Measurements from ENCODE around the gene WDR18.

Gene WDR18

DNA sequence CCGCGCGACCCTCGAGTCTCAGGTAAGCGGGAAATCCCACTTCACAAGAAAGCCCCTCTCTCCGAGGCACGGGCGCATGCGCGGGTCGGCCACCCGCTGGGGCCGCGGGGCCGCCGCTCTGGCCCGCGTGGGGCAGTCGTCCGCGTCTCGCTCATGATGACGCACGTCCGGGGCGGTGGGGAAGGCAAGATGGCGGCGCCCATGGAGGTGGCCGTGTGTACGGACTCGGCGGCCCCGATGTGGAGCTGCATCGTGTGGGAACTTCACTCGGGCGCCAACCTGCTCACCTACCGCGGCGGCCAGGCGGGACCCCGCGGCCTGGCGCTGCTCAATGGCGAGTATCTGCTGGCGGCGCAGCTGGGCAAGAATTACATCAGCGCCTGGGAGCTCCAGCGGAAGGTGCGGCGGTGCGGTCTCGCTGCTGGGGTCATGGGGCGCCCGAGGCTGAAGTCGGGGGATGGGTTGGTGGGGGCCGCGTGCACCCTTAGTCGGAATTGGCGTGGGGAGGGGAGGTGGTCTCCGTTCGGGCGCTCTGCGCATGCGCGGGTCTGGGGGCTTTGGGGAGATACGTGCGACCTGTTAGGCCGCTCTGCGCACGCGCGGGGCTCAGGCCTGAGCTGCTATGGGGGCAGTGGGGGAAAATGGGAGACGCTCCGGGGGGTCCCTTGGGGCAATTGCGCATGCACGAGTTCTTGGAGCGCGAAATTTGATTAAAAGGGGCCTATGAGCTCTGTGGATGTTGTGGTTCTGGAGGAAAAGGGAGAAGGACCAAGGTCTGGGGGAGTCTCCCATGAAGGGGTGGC, at the start of gene WDR18:
TSS of gene WDR18 (plus strand) at position 181 of the 803 bp plus-strand sequence. CDS start at position 190, 9 bp downstream.
- DNase-seq (ENCODE audit: low read depth in 3 of 3, low spot score in 1 of 3), result peak; percentile 51 to 86 (median 73)

DNA sequence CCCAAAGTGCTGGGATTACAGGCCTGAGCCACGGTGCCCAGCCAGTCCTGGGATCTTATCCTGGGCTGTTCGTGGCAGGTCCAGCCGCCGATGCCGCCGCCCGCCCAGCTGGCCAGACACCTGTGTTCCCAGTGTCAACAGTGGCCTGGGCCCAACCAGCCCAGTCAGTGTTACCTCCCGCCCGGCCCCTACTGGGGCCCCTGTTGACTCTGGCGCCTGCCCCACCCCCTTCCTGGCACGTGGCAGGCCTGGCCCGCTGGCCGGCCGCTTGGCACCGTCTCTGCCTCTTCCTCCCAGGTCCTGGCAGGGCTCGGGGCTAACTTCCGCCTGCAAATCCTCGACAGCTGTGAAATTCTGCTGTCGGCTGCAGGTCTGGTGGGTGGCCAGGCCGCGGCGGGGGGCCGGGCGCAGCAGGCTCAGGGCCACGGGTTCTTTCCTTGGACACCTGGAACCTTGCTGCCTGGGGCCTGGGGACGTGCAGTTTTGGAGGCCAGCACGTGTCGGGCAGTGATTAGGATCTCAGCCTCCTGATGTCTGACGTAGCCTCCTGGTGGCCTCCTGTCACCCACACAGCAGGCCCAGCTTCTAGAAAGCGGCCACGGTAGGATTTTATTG, 49.2 kb upstream of the WDR18 start:
- DNase-seq (ENCODE audit: low read depth in 3 of 3, low spot score in 1 of 3), result no peak

GRCh38 chr19:936175-936546, 48.0 kb upstream of the WDR18 start:
- no peak for DNase-seq (ENCODE audit: low read depth in 3 of 3, low spot score in 1 of 3)

GRCh38 chr19:937259-937694, 46.9 kb upstream of the WDR18 start:
- no peak for DNase-seq (ENCODE audit: low read depth in 3 of 3, low spot score in 1 of 3)

DNA sequence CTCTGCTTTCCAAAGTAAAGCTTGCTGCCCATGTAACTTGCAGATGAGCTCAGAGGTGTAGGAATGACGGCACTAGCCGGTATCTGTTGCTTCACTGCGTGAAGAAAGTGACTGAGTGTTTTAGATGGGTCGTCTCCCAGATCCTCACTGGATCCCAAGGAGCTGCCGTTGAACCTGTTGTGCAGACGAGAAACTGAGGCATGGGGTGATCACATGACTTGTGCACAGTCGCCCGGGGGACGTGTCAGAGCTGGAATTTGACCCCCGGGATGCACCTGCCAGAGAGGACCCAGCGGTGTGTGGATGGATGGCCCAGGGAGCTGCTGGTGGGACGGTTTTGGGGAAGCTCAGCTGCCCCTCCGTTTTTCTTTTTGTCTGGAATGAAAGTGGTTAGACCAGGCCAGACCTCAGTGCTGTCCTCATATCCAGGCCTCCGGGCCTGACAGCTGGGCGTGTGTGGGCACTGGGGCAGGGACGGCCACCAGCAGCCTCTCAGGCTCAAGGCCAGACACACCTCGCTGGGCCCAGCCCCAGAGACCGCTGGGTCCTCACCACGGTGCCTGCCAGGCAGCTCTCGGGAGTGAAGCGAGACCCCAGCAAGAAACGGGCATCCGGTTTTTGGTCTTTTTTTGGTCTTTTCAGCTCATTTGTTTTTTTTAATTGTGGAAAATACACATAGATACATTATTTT, 45.8 kb upstream of the WDR18 start:
- DNase-seq (ENCODE audit: low read depth in 3 of 3, low spot score in 1 of 3), result no peak

DNA sequence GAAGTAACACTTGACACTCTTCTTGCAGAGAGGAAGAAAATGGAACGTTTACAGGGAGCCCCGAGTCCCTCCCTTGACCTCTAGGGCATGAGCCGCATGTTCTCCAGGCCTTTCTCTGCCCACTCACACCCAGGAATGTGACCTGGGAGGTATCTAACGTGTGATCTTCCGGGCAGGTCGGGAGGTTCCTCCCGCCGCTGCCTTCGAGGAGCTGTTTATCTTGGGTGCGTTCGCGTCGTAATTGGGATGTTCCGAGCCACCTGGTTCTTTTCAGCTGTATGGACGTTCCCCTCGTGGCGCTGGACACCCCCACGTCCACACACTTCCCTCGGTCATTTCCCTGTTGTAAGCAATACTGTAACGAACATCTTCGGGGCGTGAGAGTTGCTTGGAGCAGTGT, 44.7 kb upstream of the WDR18 start:
- DNase-seq (ENCODE audit: low read depth in 3 of 3, low spot score in 1 of 3), result no peak

DNA sequence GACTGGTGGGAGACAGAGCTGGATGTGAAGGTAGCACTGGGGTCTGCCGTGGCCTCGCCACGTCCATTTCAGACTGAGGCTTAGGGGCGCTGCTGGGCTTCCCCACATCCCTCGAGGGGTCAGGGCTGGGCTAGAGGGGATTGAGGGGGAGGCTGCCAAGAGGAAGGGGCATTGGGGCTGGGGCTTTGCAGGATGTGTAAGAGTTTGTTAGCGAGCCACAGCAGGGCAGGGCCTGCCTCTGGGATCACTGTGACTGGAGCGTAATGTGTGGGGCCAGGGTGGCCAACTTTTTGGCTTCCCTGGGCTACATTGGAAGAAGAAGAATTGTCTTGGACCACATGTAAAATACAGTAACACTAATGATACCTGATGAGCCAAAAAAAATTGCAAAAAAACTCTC, 44.2 kb upstream of the WDR18 start:
- DNase-seq (ENCODE audit: low read depth in 3 of 3, low spot score in 1 of 3), result no peak

- peak; percentile 47 to 57 (median 50) for DNase-seq (ENCODE audit: low read depth in 3 of 3, low spot score in 1 of 3)
These were observed 43.4 kb upstream of the WDR18 start for GRCh38 chr19:940591-941291.

- no peak for DNase-seq (ENCODE audit: low read depth in 3 of 3, low spot score in 1 of 3)
These were observed 42.6 kb upstream of the WDR18 start for GRCh38 chr19:941292-942132.

DNA sequence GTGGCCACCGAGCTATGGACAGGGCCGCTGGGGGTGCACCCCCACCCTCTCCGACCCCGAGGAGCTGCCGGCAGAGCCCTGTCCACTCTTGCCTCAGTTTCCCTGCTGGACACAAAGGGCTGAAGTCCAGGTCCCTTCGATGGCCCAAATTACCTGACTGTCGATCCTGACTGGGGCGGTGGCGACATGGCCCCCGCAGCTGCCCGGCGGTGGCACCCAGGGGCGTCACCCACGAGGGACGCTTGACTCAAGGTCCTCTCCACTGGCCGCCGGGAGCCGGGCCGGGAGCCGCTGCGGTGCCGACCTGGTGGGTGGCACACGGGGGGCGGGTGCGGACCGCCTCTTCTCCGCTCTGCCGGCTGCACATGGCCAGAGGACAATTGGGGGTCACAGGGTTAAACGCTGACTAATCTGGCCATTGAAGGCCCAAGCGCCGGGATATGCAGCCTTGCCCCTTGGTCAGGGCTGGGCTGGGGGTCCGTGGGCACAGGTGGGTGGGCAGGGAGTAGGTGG, 42.0 kb upstream of the WDR18 start:
- DNase-seq (ENCODE audit: low read depth in 3 of 3, low spot score in 1 of 3), result no peak

GRCh38 chr19:943551-944170, 40.5 kb upstream of the WDR18 start:
- DNase-seq (ENCODE audit: low read depth in 3 of 3, low spot score in 1 of 3), result no peak

- no peak for DNase-seq (ENCODE audit: low read depth in 3 of 3, low spot score in 1 of 3)
These were observed 40.0 kb upstream of the WDR18 start for GRCh38 chr19:944171-944567.

DNA sequence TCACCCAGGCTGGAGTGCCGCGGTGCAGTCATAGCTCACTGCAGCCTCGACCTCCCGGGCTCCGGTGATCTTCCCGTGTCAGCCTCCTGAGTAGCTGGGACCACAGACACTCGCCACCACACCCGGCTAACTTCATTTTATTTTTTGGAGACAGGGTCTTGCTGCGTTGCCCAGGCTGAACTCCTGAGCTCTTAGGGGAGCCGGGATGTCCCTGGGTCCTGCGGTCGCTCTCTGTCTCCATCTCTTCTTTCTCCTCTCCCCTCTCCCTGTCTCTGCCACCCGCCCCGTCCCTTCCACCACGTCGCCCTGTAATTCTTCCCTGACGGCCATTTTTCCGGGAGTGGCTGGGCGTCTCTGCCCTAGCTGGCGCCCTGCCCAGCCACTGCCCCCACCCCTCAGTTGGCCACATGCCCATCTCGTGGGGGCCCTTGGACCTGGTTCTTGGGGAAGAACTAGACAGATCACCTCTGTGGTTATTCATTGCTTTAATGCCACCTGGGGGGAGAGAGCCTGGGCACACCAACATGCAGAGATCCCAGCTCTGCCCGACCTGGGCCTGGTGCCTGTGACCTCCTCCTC, 39.4 kb upstream of the WDR18 start:
- no peak for DNase-seq (ENCODE audit: low read depth in 3 of 3, low spot score in 1 of 3)

DNA sequence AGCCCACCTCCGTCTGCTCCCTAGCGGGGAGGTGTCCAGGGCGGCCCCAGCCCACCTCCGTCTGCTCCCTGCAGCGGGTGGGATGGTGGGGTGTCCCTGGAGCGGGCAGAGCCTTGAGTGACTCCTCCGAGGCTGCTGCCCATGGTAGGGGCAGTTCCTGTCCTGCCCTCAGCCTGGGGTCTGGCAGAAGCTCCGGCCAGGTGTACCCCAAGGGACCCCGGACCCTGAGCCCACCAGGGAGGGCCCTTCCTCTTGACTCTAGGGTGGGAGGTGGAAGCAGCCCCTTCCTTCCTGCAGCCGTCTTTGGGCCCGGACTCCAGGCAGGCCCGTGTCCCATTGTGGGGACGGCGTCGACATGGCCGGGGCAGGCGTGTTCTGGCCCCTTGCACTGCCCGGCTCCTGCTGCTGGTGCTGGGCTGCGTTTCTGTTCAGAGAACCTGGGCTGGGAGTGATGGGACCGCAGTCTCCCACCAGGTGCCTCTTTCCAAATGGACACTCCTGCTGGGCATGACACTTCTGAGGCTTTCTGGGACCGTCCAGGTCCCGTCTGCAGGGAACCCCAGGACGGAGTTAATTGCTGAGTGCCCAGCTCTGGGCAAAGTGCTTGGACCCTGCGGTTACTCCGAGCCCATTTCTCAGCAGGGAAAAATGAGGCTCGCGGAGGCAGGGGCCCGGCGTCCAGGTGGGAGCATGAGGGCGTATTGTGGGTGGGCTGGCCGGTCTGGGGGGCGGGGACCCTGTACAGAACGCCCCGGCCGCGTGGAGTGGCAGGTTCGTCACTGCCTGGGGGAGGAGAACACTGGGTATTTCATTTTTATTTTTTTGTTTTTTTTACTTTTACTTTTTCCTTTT, 38.5 kb upstream of the WDR18 start:
- no peak for DNase-seq (ENCODE audit: low read depth in 3 of 3, low spot score in 1 of 3)

GRCh38 chr19:947090-947706, 36.9 kb upstream of the WDR18 start:
- no peak for DNase-seq (ENCODE audit: low read depth in 3 of 3, low spot score in 1 of 3)

DNA sequence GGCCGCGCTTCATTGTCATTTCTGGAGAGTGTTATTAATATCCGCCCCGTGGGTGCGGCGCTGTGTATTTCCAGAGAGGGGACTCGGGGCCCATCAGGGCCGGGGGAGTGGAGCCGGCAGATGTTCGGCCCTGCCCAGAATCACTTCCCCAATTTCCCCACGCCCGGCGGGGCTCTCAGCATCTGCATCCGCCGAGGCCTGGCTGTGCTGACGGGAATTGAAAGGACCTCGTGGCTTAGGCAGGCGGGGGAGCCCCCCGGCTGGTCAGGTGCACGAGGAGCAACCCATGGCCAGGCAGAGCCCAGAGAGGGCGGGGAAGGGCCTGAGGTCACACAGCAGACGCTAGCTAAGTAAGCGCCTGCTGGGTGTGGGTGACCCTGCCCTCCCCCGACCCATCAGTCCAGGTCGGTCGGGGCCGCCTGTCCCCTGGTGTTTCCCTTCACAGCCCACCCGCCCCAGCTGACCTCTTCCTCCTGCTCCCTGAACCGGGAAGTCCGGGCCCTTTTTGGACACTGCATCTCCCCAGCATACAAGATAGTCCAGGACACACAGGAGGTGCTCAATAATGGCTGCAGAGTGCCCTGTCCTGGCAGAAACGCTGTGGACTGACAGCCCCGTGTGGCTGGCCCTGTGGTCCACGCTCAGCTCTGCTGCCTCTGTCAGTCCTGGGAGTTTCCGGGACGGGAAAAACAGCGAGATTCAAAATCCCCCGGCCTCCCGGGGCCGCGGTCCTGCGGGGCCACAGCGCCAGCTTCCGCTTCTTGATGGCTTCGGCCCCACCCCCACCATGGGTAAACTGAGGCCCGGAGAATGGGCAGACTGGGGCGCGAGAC, 36.2 kb upstream of the WDR18 start:
- DNase-seq (ENCODE audit: low read depth in 3 of 3, low spot score in 1 of 3), result no peak

DNA sequence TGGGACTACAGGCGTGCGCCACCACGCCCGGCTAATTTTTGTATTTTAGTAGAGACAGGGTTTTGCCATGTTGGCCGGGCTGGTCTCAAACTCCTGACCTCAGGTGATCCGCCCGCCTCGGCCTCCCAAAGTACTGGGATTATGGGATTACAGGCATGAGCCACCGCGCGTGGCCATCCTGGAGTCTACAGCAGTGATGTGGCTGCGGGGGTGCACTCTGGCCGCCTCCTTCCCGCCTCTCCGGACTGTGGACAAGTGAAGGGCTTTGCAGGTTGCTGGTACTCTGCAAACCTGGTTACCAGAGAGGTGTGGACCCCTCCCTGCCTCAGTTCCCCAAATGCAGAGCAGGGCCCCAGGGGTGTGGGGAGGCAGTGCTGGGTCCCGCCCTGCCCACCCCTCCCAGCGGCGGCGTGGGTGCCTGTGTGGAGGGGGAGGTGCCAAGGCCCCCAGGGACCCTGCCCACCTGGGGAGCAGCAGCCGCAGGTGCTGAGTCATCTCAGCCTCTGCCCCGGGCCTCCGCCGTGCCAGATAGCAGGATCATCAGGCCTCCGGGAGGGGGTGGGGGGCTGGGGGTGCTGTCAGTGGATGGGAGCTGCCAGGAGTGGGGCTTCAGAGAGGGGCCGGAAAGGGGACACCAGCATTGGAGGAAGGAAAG, 35.2 kb upstream of the WDR18 start:
- DNase-seq (ENCODE audit: low read depth in 3 of 3, low spot score in 1 of 3), result no peak

All from stimulated activated CD4-positive, alpha-beta T cell treated with anti-CD3 and anti-CD28 coated beads, TNF-alpha, amount 100 ng/mL, for 1 hour (primary cell).